22Rv1 (cell line): ENCODE measurements around the gene TCP11L1.

Source experiments
- CTCF ChIP-seq: fragments of 450-650 bp; IDR thresholded peaks from 2 replicates; pipeline ENCODE4 v1.5.1; 2017; ENCODE audit warnings: mild to moderate bottlenecking
- ZFX ChIP-seq: fragments of 450-650 bp; IDR thresholded peaks from 2 replicates; pipeline ENCODE4 v1.6.1; 2017; ENCODE audit warnings: antibody characterized with exemption, borderline replicate concordance

- TF ChIP-seq CTCF (no peak), ZFX (no peak)
Measured at GRCh38 chr11:33094157-33094556, 54.8 kb downstream of the TCP11L1 start.
